Kidney capillary endothelial cell (primary cell): ENCODE data around the gene CUBN.
"Not testable (repeated sequence)": the region's sequence is repeated elsewhere in the genome, so short reads cannot be mapped to it uniquely, and the experiment has no call there.

Experiments used
- DNase-seq: peaks from one replicate; pipeline ENCODE4 v3.0.0-alpha.2; 2018; ENCODE audit warnings: low spot score

CUBN gene

DNA sequence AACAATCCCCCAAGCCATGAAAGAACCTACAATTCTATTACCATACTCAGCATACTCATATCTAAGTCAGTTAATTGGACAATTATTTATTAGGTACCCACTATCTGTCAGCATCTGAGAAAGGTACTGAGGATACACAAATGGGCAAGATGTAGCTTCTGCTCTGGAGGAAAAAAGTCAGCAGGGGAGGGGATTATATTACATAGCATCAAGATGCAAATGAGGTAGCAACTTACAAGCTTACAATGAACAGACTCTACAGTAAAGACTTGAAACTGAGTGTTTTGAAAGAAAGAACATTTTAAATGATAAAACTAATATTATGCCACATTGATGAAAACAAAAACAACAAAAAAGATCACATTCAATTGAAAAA is 10.8 kb upstream of the CUBN start:
- no peak for DNase-seq

DNA sequence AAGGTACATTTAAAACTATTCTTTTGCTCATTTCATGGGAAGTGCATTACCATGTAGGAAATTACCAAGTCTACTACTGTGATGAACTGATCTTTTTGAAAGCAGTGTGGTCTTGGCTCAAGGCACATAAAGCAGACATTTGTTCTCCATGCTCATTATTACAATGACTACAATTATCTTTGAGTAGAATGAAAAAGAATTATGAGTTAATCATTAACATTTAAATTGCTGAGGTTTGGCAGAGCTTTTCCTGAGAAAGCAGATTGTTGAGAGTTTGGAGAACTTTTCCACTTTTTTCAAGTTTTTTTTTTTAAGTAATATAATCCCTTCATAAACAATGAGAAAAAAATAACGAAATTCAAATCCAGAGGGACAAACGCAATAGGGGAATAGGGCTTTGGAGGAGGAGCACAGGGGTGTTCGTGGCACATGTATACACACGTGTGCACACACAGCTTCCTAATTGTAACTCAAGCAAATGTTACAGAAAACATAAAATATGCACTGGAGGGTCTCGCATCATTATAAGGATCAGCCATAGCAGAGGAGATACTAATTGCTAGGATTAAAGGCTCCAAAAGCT is 8.9 kb upstream of the CUBN start:
- no peak for DNase-seq

DNA sequence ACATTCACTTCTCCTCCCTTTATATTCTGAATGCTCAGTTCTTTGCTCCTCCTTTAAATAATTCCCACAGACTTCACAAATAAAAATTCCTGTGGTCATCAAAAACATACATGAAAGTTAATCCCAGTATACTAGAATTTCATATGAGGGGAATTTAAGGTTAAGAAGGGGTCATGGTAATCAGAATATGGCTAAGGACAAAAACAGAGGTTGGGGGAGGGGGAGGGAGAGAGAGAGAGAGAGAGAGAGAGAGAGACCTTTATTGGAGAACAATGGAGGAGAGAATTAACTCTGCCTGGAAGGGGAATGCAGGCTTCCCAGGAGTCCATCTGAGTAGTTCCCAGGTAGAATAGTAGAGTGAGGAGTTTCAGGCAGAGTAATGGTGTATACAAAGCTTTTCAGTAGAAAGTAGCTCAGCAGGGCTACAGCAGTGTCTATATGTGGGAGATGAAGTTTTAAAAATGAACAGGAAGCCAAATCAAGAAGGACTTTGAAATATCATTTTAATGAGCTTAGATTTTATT is 5.2 kb upstream of the CUBN start:
- DNase-seq = no peak

DNA sequence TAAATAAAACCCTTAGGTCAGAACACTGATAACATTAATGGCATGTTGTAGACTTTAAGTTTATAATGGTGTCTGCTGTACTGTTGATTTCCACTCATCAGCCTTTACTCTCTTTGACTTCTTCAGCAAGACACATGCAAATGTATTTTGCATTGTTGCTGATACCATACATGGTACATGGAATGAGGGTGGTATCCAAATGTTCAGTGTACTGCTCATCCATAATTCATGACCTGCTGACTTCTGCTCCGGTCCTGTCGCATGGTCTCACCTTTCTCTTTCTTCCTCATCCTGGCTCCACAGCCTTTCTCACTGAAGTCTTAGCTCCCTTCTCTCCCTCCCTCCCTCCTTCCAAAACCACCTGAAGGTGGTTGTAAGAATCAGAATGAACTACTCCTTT is 4.7 kb upstream of the CUBN start:
- no peak for DNase-seq

DNA sequence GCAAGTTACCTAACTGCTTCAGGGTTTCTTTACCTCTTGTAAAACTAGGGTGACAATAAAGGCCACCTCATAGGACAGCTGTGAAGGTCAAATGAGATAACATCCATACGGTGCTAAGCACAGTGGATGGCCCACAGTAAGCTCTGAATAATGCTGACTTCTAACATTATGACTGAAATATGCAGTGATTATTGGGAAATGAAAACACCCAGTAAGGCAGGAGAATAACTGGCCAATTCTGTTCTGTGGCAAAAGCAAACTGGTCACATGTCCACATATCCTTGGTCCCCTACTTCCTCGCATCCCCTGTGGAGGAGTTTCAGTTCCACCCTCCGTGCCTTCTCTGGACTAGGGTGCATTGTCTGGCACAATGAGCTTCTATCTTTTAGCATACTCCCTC is 1.4 kb downstream of the CUBN start:
- DNase-seq = no peak

DNA sequence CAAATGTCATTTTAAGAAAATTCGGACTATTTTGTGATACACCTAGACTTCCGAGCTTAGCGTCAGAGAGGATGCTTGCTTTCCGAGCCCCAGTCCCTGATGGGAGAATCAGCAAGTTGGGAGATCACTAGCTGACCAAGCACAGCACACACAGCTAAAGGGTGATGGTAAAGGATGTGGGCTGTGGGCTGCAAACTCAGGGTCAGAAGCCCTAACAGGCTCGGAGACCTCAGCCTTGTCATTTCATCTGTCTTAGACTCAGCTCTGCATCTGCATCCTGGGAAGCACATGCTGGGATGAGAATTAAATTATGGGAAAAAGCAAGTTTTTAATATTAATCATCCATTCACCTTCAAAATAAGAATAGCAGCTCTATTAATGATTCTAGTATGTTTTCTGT is 3.3 kb downstream of the CUBN start:
- DNase-seq = no peak

- DNase-seq = no peak
Observed at GRCh38 chr10:17125206-17125893, 4.3 kb downstream of the CUBN start.

DNA sequence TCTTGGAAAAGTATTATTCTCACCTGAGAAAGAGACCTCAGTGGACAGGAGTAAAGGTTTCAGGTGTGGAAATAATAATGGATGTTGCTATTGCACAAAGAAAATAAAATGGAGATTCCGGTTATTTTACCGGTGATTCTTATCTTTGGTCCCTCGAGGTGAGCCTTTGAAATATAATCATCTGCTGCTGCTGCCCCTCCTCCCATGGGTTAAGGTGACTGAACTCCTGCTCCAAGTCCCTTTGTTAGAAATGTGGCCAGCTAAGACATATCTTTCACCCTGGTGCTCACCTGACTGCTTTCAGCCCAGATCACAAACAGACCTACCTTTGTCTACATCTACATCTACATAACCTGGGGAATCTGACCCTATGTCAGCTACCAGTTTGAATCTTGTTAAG is 5.7 kb downstream of the CUBN start:
- no peak for DNase-seq

DNA sequence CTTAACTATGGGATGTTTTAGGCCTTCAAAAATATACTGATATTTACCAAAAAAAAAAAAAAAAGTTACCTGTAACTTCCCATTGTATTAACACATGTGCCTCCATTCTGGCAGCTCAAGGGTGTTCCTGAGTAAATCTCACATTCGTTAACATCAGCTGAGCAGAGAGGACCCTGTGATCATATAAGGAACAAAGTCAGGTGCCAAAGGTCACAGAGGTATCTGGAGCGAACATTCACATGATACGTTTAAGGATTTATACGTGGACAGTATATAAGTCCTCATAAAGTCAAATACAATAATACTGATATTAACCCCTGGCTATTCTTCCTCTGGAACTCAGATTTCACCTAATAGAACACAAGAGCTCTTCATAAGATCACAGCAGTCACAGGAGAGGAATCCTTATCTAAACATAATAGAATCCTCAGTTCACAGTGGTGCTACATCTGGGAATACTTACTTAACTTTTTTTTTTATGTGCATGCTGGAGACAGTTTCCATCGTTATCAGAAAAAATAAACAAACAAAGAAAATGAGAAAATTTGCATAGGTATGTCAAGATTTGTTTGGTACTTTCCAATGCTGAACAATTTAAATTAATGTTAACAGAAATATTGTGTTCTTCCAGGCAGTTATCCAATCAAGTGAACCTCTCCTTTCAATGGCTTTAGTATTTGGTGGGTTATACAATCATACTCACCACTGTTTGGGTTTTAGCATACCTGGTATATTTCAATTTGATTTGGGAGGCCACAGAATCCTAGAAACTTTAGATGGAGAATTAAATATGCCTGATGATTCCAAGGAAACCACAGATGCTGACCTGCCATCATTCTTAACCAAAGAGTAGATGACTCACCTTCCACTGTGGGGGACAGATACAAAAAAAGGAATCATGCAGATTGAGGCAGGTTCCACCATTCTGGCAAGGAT is 6.6 kb downstream of the CUBN start:
- DNase-seq = no peak

GRCh38 chr10:17122052-17122451 is 7.6 kb downstream of the CUBN start:
- DNase-seq = no peak

DNA sequence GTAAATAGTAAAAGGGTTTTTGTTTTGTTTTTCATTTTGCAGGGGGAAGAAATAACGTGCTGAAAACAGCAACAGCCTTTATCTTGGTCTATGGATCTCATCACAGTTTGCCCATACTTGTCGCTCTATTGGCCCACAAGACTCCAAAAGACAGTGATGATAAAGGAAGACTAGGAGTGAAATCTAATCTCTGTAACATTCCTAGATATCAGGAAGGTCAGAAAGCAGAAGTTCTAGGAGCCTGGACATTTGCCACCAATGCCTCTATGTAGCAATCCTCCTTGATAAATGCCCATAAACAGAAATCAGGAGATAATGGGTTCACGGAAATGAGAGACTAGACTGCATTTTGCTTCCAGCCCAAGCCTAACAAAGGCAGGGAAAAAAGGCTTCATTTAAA is 8.9 kb downstream of the CUBN start:
- no peak for DNase-seq

DNA sequence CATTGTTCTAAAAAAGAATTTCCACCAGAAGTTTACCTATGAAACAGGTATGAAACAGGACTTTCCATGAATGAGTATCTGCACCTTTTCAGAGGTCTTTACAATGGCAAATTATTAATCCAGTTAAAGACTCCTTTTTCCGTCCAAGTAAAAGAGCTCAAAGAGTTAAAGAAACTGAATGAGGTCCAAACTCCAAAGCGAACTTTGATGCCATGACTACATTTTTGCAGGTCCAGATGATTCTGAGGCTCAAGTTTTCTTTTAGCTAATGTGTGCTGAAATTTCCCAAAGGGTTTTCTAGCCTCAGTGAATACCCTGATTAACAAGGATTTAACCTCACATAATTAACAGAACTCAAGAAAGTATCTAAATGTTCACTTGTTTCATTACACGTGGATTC is 9.8 kb downstream of the CUBN start:
- DNase-seq = no peak

- DNase-seq = no peak
Observed at GRCh38 chr10:17116193-17116592, 13.4 kb downstream of the CUBN start.

GRCh38 chr10:17115683-17116082 is 13.9 kb downstream of the CUBN start:
- no peak for DNase-seq

DNA sequence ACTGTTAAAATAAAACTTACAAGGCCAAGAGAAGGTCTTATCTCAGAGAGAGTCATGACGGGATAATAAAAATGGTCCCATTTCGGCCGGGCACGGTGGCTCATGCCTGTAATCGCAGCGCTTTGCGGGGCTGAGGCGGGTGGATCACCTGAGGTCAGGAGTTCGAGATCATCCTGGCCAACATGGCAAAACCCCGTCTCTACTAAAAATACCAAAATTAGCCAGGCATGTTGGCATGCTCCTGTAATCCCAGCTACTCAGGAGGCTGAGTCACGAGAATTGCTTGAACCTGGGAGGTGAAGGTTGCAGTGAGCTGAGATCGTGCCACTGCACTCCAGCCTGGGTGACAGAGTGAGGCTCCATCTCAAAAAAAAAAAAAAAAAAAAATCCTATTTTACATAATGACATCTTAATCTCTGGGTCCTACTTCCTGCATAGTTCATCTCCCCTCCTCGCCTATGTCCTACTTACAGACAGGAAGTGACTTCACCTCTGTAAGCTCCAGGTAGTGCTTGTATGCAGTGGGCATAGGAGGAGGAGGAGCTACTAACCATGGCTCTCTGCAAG is 14.7 kb downstream of the CUBN start:
- not testable (repeated sequence) for DNase-seq

DNA sequence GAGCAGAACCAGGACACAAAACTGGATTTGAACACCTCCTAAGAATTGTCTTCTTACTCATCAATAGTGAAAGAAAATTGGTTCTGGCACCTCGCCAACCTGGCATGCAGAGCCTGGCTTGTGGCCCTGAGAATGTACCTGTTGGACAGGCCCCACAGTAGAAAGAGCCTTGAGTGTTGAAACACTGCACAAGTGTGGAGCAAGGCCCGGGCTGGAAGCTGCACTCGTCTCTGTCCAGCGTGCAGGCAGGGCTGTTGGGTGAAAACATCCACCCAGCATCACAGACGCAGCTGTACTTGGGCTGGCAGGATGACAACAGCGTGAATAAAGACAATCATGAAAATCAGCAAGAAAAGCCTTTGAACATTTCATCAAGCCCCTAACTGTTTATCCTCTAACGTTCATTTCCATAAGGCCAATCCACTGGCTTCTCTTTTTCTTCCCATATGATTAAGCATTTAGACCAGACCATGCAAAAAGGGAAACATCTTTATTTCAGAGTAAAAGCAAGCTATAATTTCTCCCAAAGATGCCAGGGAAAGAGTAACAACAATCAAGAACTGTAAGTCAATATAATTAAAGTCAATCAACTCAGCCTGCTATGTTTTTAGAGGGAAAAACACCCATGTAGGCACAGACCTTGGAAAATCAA is 15.6 kb downstream of the CUBN start:
- no peak for DNase-seq

DNA sequence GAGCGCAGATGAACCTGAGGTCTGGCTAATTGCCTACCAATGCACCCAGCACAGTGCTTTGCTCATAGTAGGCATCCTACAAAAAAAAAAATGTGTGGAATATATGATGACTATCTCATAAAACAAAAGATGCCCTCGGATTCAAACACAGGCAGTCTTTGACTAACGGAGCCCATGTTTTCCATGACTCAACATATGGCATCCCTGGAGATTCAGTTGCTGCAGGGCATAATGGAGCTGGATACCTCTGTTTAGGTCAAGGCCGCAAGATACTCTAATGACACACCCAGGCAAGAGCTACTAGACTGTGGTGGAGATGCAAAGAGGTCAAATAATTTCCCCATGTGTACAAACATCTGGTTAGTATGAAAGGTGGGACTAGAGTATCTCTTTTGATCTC is 16.3 kb downstream of the CUBN start:
- no peak for DNase-seq

- no peak for DNase-seq
Observed at GRCh38 chr10:17112566-17112965, 17.0 kb downstream of the CUBN start.

GRCh38 chr10:17109475-17110207 is 20.0 kb downstream of the CUBN start:
- no peak for DNase-seq

DNA sequence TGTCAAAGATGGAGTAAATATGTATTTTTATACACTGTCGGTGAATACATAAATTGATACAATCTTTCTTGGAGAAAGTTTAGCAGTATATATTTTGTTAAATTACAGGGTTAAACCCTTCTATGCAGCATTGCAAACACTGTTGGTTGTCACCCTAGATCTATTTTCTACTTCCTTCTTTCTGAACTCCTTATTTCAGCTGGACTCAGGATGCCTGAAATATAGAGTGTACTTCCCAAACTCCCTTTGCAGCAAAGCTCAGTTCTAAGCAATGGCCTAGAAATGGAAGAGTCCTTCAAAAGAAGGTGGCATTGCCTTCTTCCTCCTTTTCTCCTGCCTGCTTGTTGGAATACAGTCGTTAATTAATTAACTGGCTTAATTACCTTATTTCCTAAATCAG is 20.6 kb downstream of the CUBN start:
- DNase-seq = no peak

DNA sequence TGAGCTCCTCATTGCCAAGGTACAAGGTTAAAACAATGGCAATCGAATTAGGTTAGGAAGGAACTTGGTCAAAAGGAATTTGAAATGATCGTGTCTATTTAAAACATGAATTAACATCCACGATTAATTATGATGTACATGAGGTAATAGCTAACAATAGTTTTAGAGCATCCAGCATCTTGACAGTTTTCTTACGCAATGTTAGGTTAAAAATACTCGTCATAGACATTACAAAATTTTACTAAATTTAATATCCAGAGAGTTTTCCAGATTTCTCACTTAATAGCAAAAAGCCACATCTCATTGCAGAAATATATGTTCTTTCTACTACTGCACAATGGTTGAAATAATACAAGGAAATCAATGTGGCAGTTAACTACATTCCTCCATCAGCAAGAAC is 22.6 kb downstream of the CUBN start:
- DNase-seq = no peak

DNA sequence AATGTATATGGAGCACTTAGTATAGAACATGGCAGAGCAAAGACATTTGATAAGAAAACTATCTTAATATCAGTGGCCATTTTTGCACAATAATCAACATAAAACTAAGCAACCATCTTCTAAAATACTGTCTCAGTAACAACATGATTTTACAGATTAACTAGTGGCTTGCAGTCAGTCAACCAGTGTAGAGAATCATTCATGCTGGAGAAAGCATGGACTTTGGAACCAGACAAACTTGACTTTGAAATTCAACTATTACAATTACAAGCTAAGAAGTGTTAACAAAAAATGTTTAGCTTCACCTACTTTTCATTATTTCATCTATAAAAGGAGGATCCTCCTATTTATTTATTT is 27.7 kb downstream of the CUBN start:
- DNase-seq = no peak
